Transverse colon (tissue), 4 donors: ENCODE measurements around the gene CCNL2. TPM values are rescaled to one million over a fixed set of nuclear protein-coding genes. Genes with fewer than 3 reads are reported as not detected.
"Not testable (repeated sequence)": the region's sequence is repeated elsewhere in the genome, so short reads cannot be mapped to it uniquely, and the experiment has no call there.

ENCODE experiments used
- DNase-seq: peaks from one replicate; pipeline ENCODE4 v3.0.0-alpha.2; 2019
- H3K27ac ChIP-seq, 4 donors: fragments of 200-600 bp; sonication (generic); 2 replicates each; pipeline ENCODE4 v1.5.1; 2016 to 2018; ENCODE audit warnings: inconsistent platforms in 4 of 4
- H3K27me3 ChIP-seq: fragments of 200-600 bp; sonication (generic); 2 replicates; pipeline ENCODE4 v1.5.1; 2017; ENCODE audit warnings: inconsistent platforms
- H3K36me3 ChIP-seq, 4 donors: fragments of 200-600 bp; sonication (generic); 2 replicates each; pipeline ENCODE4 v1.5.1; 2017 to 2019; ENCODE audit warnings: inconsistent platforms in 4 of 4
- H3K4me1 ChIP-seq, 4 donors: fragments of 200-600 bp; sonication (generic); 2 replicates each; pipeline ENCODE4 v1.5.1; 2017 to 2020; ENCODE audit warnings: inconsistent platforms in 4 of 4
- H3K4me3 ChIP-seq, 4 donors: fragments of 200-600 bp; sonication (generic); 1 replicate in 1 of 4; 2 replicates in 3 of 4; pipeline versions ENCODE4 v1.5.1 to v1.6.1; 2017 to 2019; ENCODE audit warnings: inconsistent platforms in 4 of 4
- H3K9me3 ChIP-seq, 2 donors: fragments of 200-600 bp; sonication (generic); 2 replicates each; pipeline ENCODE4 v1.5.1; 2017 to 2019; ENCODE audit warnings: inconsistent platforms in 2 of 2
- CTCF ChIP-seq, 5 experiments: fragments of 200-600 bp in 3 of 5; fragments of 450-650 bp in 2 of 5; sonication (generic) in 3 of 5; IDR thresholded peaks; 1 replicate in 2 of 5; 2 replicates in 3 of 5; pipeline ENCODE4 v1.5.1; 2016 to 2017; ENCODE audit warnings: antibody characterized with exemption in 5 of 5, inconsistent platforms in 3 of 5, mild to moderate bottlenecking in 2 of 5, moderate library complexity in 1 of 5
- EP300 ChIP-seq: sonication (generic); formaldehyde crosslinking; IDR thresholded peaks from one replicate; pipeline ENCODE4 v1.6.1; 2017; ENCODE audit warnings: antibody characterized with exemption, low read depth
- POLR2A ChIP-seq: fragments of 450-650 bp; IDR thresholded peaks from one replicate; pipeline ENCODE4 v1.6.1; 2016; ENCODE audit warnings: antibody characterized with exemption, mild to moderate bottlenecking, moderate library complexity
- POLR2AphosphoS5 ChIP-seq, 3 donors: sonication (generic); formaldehyde crosslinking; IDR thresholded peaks; one replicate each; pipeline ENCODE4 v1.6.1; 2016; ENCODE audit warnings: antibody characterized with exemption in 3 of 3
- WGBS, 2 donors: methylation state at CpG; one replicate each; pipeline ENCODE4 v1.1.5; 2018; ENCODE audit warnings: low coverage in 1 of 2; 5-methylcytosine and 5-hydroxymethylcytosine counted together
- in situ Hi-C, 4 donors: fragments of 200-750 bp; cut with MboI; loops; one replicate each; pipeline versions ENCODE4 v1.15.0 to v1.15.1; 2017; ENCODE audit warnings: low sequenced_read_pairs in 3 of 4, low pct_ligation_motif_present in 1 of 4, low pct_unique_long_range_greater_than_20kb in 1 of 4
- intact Hi-C: fragments of 100-400 bp; cut with DNase I; formaldehyde crosslinking; loops from one replicate; pipeline ENCODE4 v1.15.1; 2023; ENCODE audit warnings: low total_unique reads
- total RNA-seq, 4 donors: library from RNA; depleted of rRNA; stranded (reverse); fragments of >200 nt; gene quantifications; one replicate each; pipeline ENCODE4 v1.1.0, GENCODE V29; 2016

Gene CCNL2
- total RNA-seq, 4 donors from 2014 or later: 169 to 657 (median 349) TPM

- in situ Hi-C loops: no loop called here
- H3K4me1 ChIP-seq: no peaks in the 10 kb centered on the region
- TF ChIP-seq POLR2A (no peak), EP300 (no peak), CTCF (IDR thresholded peaks at IDR 0.05) (no peak), POLR2AphosphoS5 (IDR thresholded peaks at IDR 0.05) (no peak)
- no peaks in the 10 kb centered on the region for H3K9me3 ChIP-seq
- peaks cover 0 to 53% (median 28%) of the 10 kb centered on the region in 4 donors for H3K36me3 ChIP-seq
- no peak overlapping the region for H3K4me3 ChIP-seq
- 80 to 88% methylated on average over 1 to 8 of the region's 8 CpGs for WGBS, 2 donors
- no peak for DNase-seq
- intact Hi-C loops: no loop called here
- no peak overlapping the region for H3K27ac ChIP-seq
- no peaks in the 10 kb centered on the region for H3K27me3 ChIP-seq
Observed at GRCh38 chr1:1385931-1386330, 13.2 kb downstream of the CCNL2 start.

GRCh38 chr1:1385339-1385738 lies 13.8 kb downstream of the CCNL2 start:
- H3K9me3 ChIP-seq, intact Hi-C loops, H3K4me1 ChIP-seq, H3K4me3 ChIP-seq, DNase-seq, in situ Hi-C loops, H3K27me3 ChIP-seq, H3K27ac ChIP-seq: not testable (repeated sequence)
- H3K36me3 ChIP-seq: peaks cover 0 to 47% (median 23%) of the 10 kb centered on the region in 4 donors
- WGBS, 2 donors: 95 to 100% methylated on average over 3 to 29 of the region's 29 CpGs

GRCh38 chr1:1381294-1381693 lies 17.8 kb downstream of the CCNL2 start:
- Histone ChIP-seq H3K27ac (no peak overlapping the region), H3K4me3 (no peak overlapping the region), H3K27me3 (no peaks in the 10 kb centered on the region), H3K9me3 (no peaks in the 10 kb centered on the region), H3K36me3 (peaks cover 0 to 10% (median 4%) of the 10 kb centered on the region in 4 donors), H3K4me1 (no peaks in the 10 kb centered on the region)
- intact Hi-C loops: no loop called here
- in situ Hi-C loops: no loop called here
- WGBS, 2 donors: 86% methylated on average over 8 of the region's 8 CpGs; no CpG with 5 or more reads in 1 of the 2 donors
- TF ChIP-seq EP300: no peak
- TF ChIP-seq POLR2AphosphoS5 (IDR thresholded peaks at IDR 0.05): no peak
- DNase-seq: no peak

- H3K27me3 ChIP-seq: no peaks in the 10 kb centered on the region
- no peak for DNase-seq
- peaks cover 2 to 4% (median 3%) of the 10 kb centered on the region in 4 donors for H3K4me1 ChIP-seq
- peaks cover 0 to 5% (median 2%) of the 10 kb centered on the region in 4 donors for H3K36me3 ChIP-seq
- 92% methylated on average over 16 of the region's 16 CpGs; no CpG with 5 or more reads in 1 of the 2 donors for WGBS, 2 donors
- no peak overlapping the region for H3K27ac ChIP-seq
- no peak overlapping the region for H3K4me3 ChIP-seq
- no peaks in the 10 kb centered on the region for H3K9me3 ChIP-seq
- in situ Hi-C loops: no loop called here
- TF ChIP-seq POLR2A: no peak
- TF ChIP-seq CTCF (IDR thresholded peaks at IDR 0.05): no peak
- no peak for TF ChIP-seq EP300
- no peak for TF ChIP-seq POLR2AphosphoS5 (IDR thresholded peaks at IDR 0.05)
- intact Hi-C loops: no loop called here
Observed at GRCh38 chr1:1380860-1381259, 18.3 kb downstream of the CCNL2 start.

- Histone ChIP-seq H3K4me1 (peaks cover 16 to 22% (median 19%) of the 10 kb centered on the region in 4 donors), H3K36me3 (no peaks in the 10 kb centered on the region), H3K9me3 (no peaks in the 10 kb centered on the region), H3K4me3 (no peak overlapping the region), H3K27ac (no peak overlapping the region), H3K27me3 (no peaks in the 10 kb centered on the region)
- no peak for DNase-seq
- in situ Hi-C loops (no loop called here), intact Hi-C loops (loop anchor here (10.0 kb wide), 1 partner anchor 363 kb away; the partner anchor contains the start of gene ISG15)
- 95 to 96% methylated on average over 10 to 16 of the region's 16 CpGs for WGBS, 2 donors
- TF ChIP-seq POLR2AphosphoS5 (IDR thresholded peaks at IDR 0.05) (no peak), CTCF (IDR thresholded peaks at IDR 0.05) (no peak), EP300 (no peak), POLR2A (no peak)
Observed at GRCh38 chr1:1377540-1378205, 21.5 kb downstream of the CCNL2 start.
